Medulla oblongata (tissue), 1 donor: ENCODE measurements around the gene PCK2.
A peak's percentile ranks its signal among the peaks of the same experiment; 100 is the strongest.
"Not testable (repeated sequence)": the region's sequence is repeated elsewhere in the genome, so short reads cannot be mapped to it uniquely, and the experiment has no call there.

Experiments
- DNase-seq: peaks from one replicate; pipeline ENCODE4 v3.0.0-alpha.2; 2015; ENCODE audit errors: extremely low spot score

Gene PCK2

GRCh38 chr14:24093901-24094840 is at the start of gene PCK2:
TSS of gene PCK2 (plus strand) at chr14:24094311. CDS start at chr14:24094406, 95 bp downstream.
- peak; percentile 77 for DNase-seq

GRCh38 chr14:24049002-24049401 is 45.1 kb upstream of the PCK2 start:
- not testable (repeated sequence) for DNase-seq

- not testable (repeated sequence) for DNase-seq
Measured at GRCh38 chr14:24050753-24051152, 43.4 kb upstream of the PCK2 start.

GRCh38 chr14:24051176-24051788 is 42.8 kb upstream of the PCK2 start:
- DNase-seq: peak; percentile 31

GRCh38 chr14:24051789-24052655 is 42.1 kb upstream of the PCK2 start, which contains the start of gene CARMIL3:
TSS of gene CARMIL3 (plus strand) at chr14:24052009. CDS start at chr14:24052154, 145 bp downstream.
- peak; percentile 88 for DNase-seq

- DNase-seq: no peak
Measured at GRCh38 chr14:24052656-24053547, 41.2 kb upstream of the PCK2 start.

GRCh38 chr14:24053548-24054323 is 40.4 kb upstream of the PCK2 start:
- DNase-seq: peak; percentile 22

GRCh38 chr14:24054324-24054641 is 39.8 kb upstream of the PCK2 start:
- DNase-seq: no peak

GRCh38 chr14:24054646-24055045 is 39.5 kb upstream of the PCK2 start:
- DNase-seq: no peak

- DNase-seq: no peak
Measured at GRCh38 chr14:24055971-24056799, 37.9 kb upstream of the PCK2 start.

GRCh38 chr14:24056800-24057184 is 37.3 kb upstream of the PCK2 start:
- no peak for DNase-seq

GRCh38 chr14:24057271-24057670 is 36.8 kb upstream of the PCK2 start:
- no peak for DNase-seq

GRCh38 chr14:24057867-24058259 is 36.2 kb upstream of the PCK2 start:
- DNase-seq: no peak

GRCh38 chr14:24058260-24058950 is 35.7 kb upstream of the PCK2 start:
- DNase-seq: peak; percentile 96

- DNase-seq: no peak
Measured at GRCh38 chr14:24058951-24059475, 35.1 kb upstream of the PCK2 start.

- DNase-seq: no peak
Measured at GRCh38 chr14:24059841-24060388, 34.2 kb upstream of the PCK2 start.

GRCh38 chr14:24060443-24060842 is 33.7 kb upstream of the PCK2 start:
- no peak for DNase-seq
